Hematopoietic multipotent progenitor cell treated with erythropoietin and hydrocortisone succinate and interleukin-3 and kit ligand, for 4 days (in vitro differentiated cells): ENCODE results near the gene DUXA.
"Not testable (repeated sequence)": the region's sequence is repeated elsewhere in the genome, so short reads cannot be mapped to it uniquely, and the experiment has no call there.

Experiments used
- DNase-seq: peaks from one replicate; pipeline ENCODE4 v3.0.0-alpha.2; 2015

The DUXA gene

DNA sequence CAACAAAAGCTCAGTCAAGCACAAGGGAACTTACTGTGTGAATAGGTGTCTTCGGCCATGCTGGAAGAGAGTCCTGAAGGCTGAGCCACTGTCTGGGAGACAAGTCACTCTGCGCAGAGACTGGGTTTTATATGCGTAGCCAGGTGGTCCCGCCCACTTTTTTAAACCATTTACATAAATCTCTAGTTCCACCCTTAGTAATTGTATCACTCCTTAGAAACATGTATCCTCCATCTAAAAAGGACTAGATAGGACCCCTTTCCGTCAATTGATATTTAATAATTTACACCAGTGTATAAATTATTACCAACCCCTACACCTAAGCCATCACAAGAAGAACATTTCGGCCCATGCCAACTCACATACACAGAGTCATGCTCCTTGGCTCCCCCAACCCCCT lies at the start of gene DUXA:
Gene DUXA (minus strand): TSS at position 101 of the 400 bp plus-strand sequence. CDS start 42 bp downstream, at position 59.
- DNase-seq = no peak

GRCh38 chr19:57212109-57212508 lies 44.8 kb upstream of the DUXA start:
- DNase-seq = no peak

- no peak for DNase-seq
Observed at GRCh38 chr19:57210381-57210780, 43.1 kb upstream of the DUXA start.

DNA sequence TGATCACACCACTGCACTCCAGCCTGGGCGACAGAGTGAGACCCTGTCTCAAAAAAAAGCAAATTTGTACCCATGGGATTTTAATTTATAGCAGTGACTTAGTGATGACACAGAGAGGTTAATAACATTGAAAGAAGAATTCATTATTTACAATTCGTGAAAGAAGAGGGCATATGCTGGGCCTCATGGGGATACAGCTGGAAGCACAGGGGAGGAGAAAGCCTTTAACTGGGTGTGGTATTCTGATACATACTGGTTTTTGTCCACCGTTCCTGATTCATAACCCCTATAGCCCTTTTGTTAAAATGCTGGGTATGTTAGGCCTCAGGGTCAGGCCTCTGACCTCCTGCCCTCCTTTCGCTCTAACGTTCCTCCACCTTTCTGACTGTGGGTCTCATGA lies 34.9 kb upstream of the DUXA start:
- no peak for DNase-seq

DNA sequence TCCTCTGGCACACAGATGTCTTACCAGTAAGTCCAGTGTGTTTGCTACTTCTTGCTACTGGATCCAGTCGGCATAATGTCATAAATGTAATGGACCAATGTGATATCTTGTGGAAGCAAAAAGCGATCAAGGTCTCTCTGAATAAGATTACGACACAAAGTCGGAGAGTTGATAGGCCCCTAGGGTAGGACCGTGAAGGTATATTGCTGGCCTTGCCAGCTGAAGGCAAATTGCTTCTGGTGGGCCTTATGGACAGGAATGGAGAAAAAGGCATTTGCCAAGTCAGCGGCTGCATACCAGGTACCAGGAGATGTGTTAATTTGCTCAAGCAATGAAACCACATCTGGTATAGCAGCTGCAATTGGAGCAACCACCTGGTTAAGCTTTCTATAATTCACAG lies 30.6 kb upstream of the DUXA start:
- DNase-seq = not testable (repeated sequence)

DNA sequence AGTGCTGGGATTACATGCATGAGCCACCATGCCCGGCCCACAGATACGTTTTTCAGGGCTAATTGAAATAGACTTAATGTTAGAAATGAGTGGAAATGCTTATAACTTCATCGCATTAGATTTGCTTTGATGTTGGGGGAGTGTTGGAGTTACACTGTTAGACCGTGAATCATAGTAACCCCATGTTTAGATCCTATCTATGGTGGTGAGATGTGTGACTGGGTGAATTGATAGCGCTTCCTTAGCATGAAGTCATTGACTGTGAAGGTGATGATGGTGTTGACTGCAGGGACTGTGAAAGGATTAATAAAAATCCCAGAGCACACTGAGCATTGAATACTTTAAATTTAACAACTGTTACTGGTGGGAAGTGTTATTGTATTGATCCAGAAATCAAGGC lies 25.7 kb upstream of the DUXA start:
- DNase-seq = peak; percentile 24

DNA sequence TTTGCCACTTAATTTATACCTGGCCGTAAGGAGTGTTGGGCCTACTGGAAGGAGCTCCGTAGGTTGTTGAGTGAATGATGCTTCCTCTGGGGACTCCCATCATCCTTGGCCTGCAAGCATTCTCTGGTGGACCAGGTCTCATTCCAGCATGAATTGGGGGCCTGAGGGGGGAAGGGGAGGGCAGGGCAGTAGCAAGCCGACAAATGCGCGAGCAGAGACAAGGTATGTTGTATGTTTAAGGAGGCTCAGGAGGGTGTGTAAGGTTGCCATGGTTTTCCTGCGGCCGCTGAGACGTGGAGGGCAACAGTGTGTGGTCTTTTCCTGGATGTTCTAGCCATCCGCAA lies 24.8 kb upstream of the DUXA start:
- peak; percentile 24 for DNase-seq

DNA sequence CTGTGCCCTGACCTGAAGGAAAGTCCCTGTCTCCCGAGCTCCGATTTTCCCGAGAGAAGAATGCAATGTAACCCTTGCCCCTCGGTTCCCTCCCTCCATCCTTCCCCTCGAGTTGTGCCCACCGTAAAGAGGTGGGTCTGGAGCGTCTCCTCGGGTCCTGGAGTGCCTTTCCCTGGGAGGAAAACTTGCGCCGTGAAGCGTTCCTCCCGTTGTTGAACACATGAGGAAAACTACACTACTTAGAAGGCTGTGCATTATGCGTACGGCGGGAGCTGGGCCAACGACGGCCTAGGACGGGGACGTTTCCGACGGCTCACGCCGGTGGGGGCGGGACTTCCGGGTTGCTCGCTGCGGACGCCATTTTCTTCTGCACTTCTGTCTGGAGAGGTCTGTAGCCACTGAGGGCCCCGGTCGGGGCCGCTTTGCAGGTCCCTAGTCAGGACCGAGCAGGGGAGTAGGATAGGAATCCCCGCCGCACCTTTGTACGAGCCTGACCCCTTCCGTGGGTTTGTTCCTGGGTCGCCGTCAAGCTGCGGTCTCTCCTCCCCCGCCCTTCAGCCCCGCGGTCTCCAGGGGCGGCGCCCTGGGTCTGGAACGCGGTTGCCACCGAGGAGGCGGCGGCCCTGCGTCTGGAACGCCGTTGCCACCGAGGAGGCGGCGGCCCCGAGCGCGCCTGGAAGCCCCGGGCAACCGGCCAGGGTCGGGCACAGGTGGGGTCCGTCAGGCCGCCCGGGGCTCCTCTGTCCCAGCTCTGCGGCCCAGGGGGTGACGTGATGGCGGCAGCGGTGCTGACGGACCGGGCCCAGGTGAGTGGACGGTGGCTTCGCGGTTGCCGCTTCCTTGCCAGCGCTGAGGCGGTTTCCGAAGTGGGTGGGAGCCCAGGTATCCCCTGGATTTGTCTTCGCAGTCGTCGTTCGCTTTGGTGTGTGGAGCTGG lies 24.1 kb upstream of the DUXA start, which contains the start of gene ZNF264:
Gene ZNF264 (plus strand): TSS at position 360 of the 936 bp plus-strand sequence. CDS start 414 bp downstream, at position 774.
- DNase-seq = peak; percentile 96

DNA sequence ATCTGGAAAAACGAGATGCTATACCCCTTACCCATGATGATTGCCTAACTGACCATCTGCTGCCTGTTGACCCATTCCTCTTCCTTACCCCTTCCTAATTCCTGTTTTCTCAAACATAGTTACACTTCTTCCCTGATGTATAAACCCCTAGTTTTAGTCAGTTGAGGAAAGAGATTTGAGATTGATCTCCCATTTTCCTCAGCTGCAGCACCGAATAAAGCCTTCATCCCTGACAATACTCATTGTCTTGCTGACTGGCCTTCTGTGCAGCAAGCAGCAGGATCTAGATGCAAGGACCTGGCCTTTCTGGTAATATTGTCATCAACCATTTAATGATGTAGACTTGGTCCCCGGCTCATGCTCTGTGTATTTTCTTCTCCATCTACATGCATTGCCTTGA lies 23.0 kb upstream of the DUXA start:
- DNase-seq = no peak

- DNase-seq = peak; percentile 72
Observed at GRCh38 chr19:57171551-57172081, 4.3 kb upstream of the DUXA start.

- DNase-seq = no peak
Observed at GRCh38 chr19:57165846-57166245, 1.4 kb downstream of the DUXA start.

DNA sequence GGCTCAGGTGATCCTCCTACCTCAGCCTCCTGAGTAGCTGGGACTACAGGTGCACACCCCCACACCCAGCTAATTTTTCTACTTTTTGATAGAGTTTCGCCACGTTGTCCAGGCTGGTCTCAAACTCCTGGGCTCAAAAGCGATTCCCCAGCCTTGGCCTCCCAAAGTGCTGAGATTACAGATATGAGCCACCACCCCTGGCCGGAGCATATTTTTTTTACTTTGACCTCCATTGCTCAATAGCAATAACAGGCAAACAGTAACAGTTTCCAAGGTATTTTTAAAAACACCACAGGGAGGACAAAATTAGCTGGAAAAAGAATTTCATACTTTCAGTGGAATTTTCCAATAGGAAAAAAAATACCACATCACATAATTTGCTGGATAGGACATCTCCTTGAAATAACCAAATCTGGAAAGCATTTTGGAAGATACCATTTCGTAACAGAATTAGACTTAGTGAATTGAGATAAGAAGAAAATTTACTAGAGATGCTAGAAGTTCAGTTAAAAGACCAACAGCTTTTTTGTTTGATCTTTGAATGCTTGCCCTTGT lies 5.2 kb downstream of the DUXA start:
- DNase-seq = no peak

GRCh38 chr19:57152921-57153320 lies 14.4 kb downstream of the DUXA start:
- DNase-seq = no peak

GRCh38 chr19:57141699-57142098 lies 25.6 kb downstream of the DUXA start:
- no peak for DNase-seq

DNA sequence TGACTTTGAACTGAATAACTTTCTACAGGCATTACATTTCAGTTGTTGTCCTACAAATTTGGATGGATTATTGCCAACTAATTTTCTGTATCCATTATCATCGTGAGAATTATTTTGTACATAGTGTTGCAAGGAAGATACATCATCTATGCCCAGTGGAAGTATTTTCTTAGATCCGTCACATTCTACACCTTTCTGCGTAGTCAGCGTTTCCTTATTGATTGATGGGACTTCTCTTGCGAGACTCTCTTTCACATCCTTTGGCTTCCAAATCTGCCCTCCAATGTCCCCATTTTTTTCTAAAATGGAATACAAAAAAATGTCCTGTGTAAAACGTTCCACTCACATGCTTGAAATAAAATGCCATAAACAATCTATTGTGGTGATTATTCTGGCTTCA lies 31.5 kb downstream of the DUXA start:
- DNase-seq = no peak

DNA sequence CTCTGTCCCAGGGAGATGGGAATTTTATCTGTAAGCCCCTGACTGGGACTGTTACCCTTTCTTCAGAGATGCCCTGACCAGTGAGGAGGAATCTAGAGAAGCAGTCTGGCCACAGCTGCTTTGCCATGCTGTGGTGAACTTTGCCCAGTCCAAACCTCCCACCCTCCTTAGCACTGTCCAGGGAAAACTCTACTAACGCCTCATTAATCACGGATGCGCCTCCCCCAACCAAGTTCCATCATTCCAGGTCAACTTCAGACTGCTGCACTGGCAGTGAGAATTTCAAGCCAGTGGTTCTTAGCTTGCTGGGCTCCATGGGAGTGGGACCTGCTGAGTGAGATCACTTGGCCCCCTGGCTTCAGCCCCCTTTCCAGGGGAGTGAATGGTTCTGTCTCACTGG lies 39.9 kb downstream of the DUXA start:
- not testable (repeated sequence) for DNase-seq

DNA sequence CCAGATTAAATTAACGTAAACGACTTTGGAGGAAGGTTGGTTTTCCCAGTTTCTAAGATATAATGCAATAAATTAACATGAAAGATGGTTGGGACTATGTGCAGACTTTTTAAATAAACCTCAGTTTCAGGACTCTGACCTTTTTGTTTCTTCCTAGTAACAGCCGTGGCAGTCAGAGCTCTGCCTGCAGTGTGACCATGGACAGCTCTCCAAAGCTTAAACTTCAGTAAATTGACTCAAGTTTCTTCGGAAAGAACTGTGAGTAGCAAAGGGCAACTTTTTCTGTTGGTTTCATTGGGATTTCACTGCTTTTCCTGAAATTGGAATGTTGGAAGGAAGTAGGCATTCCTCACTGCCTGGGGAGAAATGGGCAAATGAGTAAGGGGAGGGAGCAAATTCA lies 43.4 kb downstream of the DUXA start:
- DNase-seq = no peak

DNA sequence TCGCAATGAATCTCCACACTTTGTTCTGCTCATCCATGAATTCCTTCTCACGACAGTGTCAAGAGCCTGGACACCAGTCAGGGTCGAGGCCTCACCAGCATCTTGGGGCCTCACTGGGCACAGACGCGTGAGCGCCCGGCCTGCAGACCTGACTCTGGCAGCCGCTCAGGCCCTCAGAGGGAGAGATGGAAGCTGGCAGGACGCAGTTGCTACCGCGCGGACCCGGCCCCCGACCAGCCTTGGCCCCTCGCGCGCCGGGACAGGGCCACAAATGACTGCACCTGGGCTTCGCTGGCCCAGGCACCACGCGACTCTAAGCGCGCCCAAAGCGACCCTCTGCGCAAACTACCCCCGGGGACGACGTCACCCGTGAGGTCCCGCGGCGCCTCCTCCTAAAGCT lies 48.4 kb downstream of the DUXA start:
- DNase-seq = no peak

- not testable (repeated sequence) for DNase-seq
Observed at GRCh38 chr19:57113501-57113900, 53.8 kb downstream of the DUXA start.

DNA sequence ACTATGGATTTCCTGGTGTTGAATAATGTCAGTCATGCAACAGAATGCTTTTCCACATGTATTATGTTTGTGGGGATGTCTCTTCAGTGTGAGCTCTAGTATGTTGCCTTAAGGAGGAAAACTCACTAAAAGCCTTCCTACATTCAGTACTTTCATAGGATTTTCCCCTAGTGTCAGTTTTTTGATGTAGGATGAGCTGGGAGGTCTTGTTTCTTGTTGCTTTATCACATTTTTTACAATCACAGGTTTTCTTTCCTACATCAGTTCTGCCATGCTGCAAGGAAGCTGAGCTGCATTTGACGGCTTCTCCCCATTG lies 56.0 kb downstream of the DUXA start:
- no peak for DNase-seq

GRCh38 chr19:57110592-57111328 lies 56.5 kb downstream of the DUXA start:
- peak; percentile 40 for DNase-seq

DNA sequence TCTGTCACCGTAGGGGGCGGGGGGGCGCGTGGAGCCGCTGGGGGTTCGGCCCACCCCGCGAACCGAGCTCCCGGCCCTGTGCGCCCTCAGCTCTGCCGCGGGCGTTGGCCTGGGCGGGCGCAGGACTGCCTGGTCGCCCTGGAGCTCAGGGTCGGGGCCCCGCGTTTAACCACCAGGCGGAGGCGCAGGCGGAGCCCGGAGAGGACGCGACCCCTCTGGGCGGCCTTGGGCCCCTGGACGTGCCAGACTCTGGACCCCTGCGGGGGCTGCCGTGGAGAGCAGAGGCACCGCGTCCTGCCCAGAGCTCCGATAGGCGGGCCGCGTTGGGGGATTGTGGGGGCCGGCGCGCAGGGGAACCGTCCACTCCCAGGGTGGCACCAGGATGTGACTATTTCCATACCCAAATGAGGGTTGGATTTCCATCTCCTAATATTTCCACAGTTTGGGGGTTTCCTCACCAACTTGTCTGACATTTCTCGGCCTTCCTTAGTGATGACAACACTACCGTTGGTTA lies 60.5 kb downstream of the DUXA start:
- no peak for DNase-seq

GRCh38 chr19:57105976-57106721 lies 61.1 kb downstream of the DUXA start:
- DNase-seq = no peak
